Thyroid gland (tissue), 4 donors: ENCODE results near the gene TSPAN10.

Experiments
- POLR2A ChIP-seq, 2 donors: fragments of 450-650 bp; IDR thresholded peaks; one replicate each; pipeline ENCODE4 v1.6.1; 2017; ENCODE audit warnings: antibody characterized with exemption in 2 of 2, mild to moderate bottlenecking in 2 of 2, moderate library complexity in 1 of 2
- TF ChIP-seq, protein P1 (sequence below), 6 experiments: fragments of 200-600 bp in 3 of 6; fragments of 450-650 bp in 3 of 6; sonication (generic) in 3 of 6; IDR thresholded peaks; one replicate each; pipeline ENCODE4 v1.5.1; 2016 to 2019; ENCODE audit warnings: antibody characterized with exemption in 6 of 6, mild to moderate bottlenecking in 2 of 6, inconsistent platforms in 1 of 6, moderate library complexity in 1 of 6

DNA sequence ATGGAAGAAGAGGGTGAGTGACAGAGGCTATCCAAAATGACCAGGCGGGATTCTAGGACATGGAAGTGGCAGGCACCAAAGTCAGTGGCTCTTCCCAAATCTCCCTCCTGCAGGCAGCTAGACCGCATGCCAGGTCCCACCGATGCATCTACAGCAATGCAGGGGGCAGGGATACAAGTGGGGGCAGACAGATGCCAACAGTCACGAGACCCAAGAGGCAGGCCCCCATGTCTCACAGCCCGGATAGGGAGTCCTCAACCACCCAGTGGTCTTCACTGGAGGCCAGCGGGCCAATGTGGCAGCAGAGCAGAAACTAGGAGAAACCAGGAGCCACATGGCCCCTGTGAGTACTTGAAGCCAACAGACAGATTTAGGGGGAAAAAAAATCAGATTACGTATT lies 20.1 kb upstream of the TSPAN10 start:
- TF ChIP-seq, protein P1, sequence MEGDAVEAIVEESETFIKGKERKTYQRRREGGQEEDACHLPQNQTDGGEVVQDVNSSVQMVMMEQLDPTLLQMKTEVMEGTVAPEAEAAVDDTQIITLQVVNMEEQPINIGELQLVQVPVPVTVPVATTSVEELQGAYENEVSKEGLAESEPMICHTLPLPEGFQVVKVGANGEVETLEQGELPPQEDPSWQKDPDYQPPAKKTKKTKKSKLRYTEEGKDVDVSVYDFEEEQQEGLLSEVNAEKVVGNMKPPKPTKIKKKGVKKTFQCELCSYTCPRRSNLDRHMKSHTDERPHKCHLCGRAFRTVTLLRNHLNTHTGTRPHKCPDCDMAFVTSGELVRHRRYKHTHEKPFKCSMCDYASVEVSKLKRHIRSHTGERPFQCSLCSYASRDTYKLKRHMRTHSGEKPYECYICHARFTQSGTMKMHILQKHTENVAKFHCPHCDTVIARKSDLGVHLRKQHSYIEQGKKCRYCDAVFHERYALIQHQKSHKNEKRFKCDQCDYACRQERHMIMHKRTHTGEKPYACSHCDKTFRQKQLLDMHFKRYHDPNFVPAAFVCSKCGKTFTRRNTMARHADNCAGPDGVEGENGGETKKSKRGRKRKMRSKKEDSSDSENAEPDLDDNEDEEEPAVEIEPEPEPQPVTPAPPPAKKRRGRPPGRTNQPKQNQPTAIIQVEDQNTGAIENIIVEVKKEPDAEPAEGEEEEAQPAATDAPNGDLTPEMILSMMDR (IDR thresholded peaks at IDR 0.05): no peak
- TF ChIP-seq POLR2A (IDR thresholded peaks at IDR 0.05): no peak
